Ascending aorta (tissue), 2 donors: ENCODE measurements around the gene RUFY1. TPM values are rescaled to one million over a fixed set of nuclear protein-coding genes. Genes with fewer than 3 reads are reported as not detected.
"Not testable (repeated sequence)": the region's sequence is repeated elsewhere in the genome, so short reads cannot be mapped to it uniquely, and the experiment has no call there.

ENCODE experiments used
- DNase-seq, 2 donors: peaks; one replicate each; pipeline ENCODE4 v3.0.0-alpha.2; 2019; ENCODE audit warnings: low spot score in 2 of 2
- H3K27ac ChIP-seq, 2 donors: fragments of 200-600 bp; sonication (generic); one replicate each; pipeline ENCODE4 v1.5.1; 2016 to 2017; ENCODE audit warnings: mild to moderate bottlenecking in 1 of 2
- H3K27me3 ChIP-seq: fragments of 200-600 bp; sonication (generic); one replicate; pipeline ENCODE4 v1.5.1; 2017
- H3K36me3 ChIP-seq, 2 donors: fragments of 200-600 bp; sonication (generic); one replicate each; pipeline ENCODE4 v1.5.1; 2016
- H3K4me1 ChIP-seq, 2 donors: fragments of 200-600 bp; sonication (generic); one replicate each; pipeline ENCODE4 v1.5.1; 2016 to 2017; ENCODE audit warnings: mild to moderate bottlenecking in 1 of 2
- H3K4me3 ChIP-seq, 2 donors: fragments of 200-600 bp; sonication (generic); one replicate each; pipeline ENCODE4 v1.5.1; 2016 to 2017; ENCODE audit warnings: mild to moderate bottlenecking in 1 of 2
- H3K9me3 ChIP-seq, 2 donors: fragments of 200-600 bp; sonication (generic); one replicate each; pipeline ENCODE4 v1.5.1; 2016
- CTCF ChIP-seq, 3 experiments: fragments of 200-600 bp in 2 of 3; fragments of 450-650 bp in 1 of 3; sonication (generic) in 2 of 3; IDR thresholded peaks; one replicate each; pipeline ENCODE4 v1.5.1; 2016 to 2019; ENCODE audit warnings: antibody characterized with exemption in 3 of 3, mild to moderate bottlenecking in 1 of 3, moderate library complexity in 1 of 3
- intact Hi-C: fragments of 100-400 bp; cut with DNase I; formaldehyde crosslinking; loops from one replicate; pipeline ENCODE4 v1.15.1; 2023
- total RNA-seq: library from RNA; depleted of rRNA; stranded (reverse); fragments of >200 nt; gene quantifications from one replicate; pipeline ENCODE4 v1.1.0, GENCODE V29; 2016

The RUFY1 gene
- total RNA-seq, 1 donor from 2014 or later, result 12.2 TPM

GRCh38 chr5:179648410-179648809 is 98.1 kb downstream of the RUFY1 start:
- H3K27ac ChIP-seq, result no peak overlapping the region
- no peak for DNase-seq
- no peaks in the 10 kb centered on the region for H3K4me1 ChIP-seq
- intact Hi-C loops, result no loop called here
- TF ChIP-seq CTCF (IDR thresholded peaks at IDR 0.05), result no peak
- no peak overlapping the region for H3K4me3 ChIP-seq
- no peaks in the 10 kb centered on the region for H3K36me3 ChIP-seq
- H3K9me3 ChIP-seq, result no peaks in the 10 kb centered on the region
- H3K27me3 ChIP-seq, result no peaks in the 10 kb centered on the region

- H3K27ac ChIP-seq, DNase-seq, H3K9me3 ChIP-seq, H3K36me3 ChIP-seq, intact Hi-C loops, H3K4me3 ChIP-seq, H3K4me1 ChIP-seq, H3K27me3 ChIP-seq: not testable (repeated sequence)
These were observed 98.9 kb downstream of the RUFY1 start for GRCh38 chr5:179649166-179649703.

GRCh38 chr5:179650245-179650644 is 99.9 kb downstream of the RUFY1 start:
- intact Hi-C loops, result not testable (repeated sequence)

GRCh38 chr5:179653135-179653534 is 102.8 kb downstream of the RUFY1 start:
- H3K36me3 ChIP-seq, DNase-seq, intact Hi-C loops, H3K27ac ChIP-seq, H3K27me3 ChIP-seq, H3K4me3 ChIP-seq, H3K9me3 ChIP-seq, H3K4me1 ChIP-seq: not testable (repeated sequence)

More at GRCh38 chr5:179650245-179650644, 99.9 kb downstream of the RUFY1 start:
- not testable (repeated sequence) for H3K36me3 ChIP-seq, H3K9me3 ChIP-seq, DNase-seq, H3K4me1 ChIP-seq, H3K27me3 ChIP-seq, H3K27ac ChIP-seq, H3K4me3 ChIP-seq

- Histone ChIP-seq H3K4me3 (peak overlapping the region in 1 of 2 donors; percentile 54), H3K27ac (peak overlapping the region in 1 of 2 donors; percentile 45)
- H3K4me1 ChIP-seq, intact Hi-C loops, H3K27me3 ChIP-seq, H3K36me3 ChIP-seq, H3K9me3 ChIP-seq, DNase-seq: not testable (repeated sequence)
These were observed 107.2 kb downstream of the RUFY1 start for GRCh38 chr5:179657302-179658178.

- intact Hi-C loops, result not testable (repeated sequence)
- peak overlapping the region in 1 of 2 donors; percentile 55 for H3K27ac ChIP-seq
These were observed 108.0 kb downstream of the RUFY1 start for GRCh38 chr5:179658179-179658856.

More at GRCh38 chr5:179658179-179658856, 108.0 kb downstream of the RUFY1 start:
- DNase-seq, H3K27me3 ChIP-seq, H3K36me3 ChIP-seq, H3K9me3 ChIP-seq, H3K4me1 ChIP-seq: not testable (repeated sequence)
- H3K4me3 ChIP-seq, result peak overlapping the region; percentile 48 to 64

Other genes with a start within 250 kb of the RUFY1 start
- gene ADAMTS2, start 205.1 kb upstream of the RUFY1 start, total RNA-seq, result 51.0 TPM
- 206 TPM for gene HNRNPH1, start 73.1 kb downstream of the RUFY1 start, total RNA-seq
- not detected for gene CBY3, start 130.5 kb downstream of the RUFY1 start, total RNA-seq
- gene CANX, start 148.4 kb downstream of the RUFY1 start, total RNA-seq, result 214 TPM
- 42.6 TPM for gene MAML1, start 182.3 kb downstream of the RUFY1 start, total RNA-seq
- 91.7 TPM for gene LTC4S, start 243.4 kb downstream of the RUFY1 start, total RNA-seq